HCT116 (cell line): ENCODE results near the gene GALNT2. TPM values are rescaled to one million over a fixed set of nuclear protein-coding genes. Genes with fewer than 3 reads are reported as not detected.

Experiments
- ATAC-seq: fragments of 200-7000 bp; cut with Tn5 transposase; 2 replicates; pipeline ENCODE4 v1.9.1; 2020; ENCODE audit warnings: mild to moderate bottlenecking, moderate library complexity
- BruUV-seq: library from RNA; stranded (reverse); fragments of 400-500 nt; replicated peaks from 2 replicates; lab custom pipeline; 2021; lab: Mats Ljungman, UMichigan
- CTCF ChIA-PET: fragments of 300-600 bp; sonication (Branson Sonifier 250); formaldehyde crosslinking; loops from one replicate; lab custom pipeline; 2021; ENCODE audit warnings: antibody characterized with exemption; lab: Charles Lee
- POLR2A ChIA-PET: fragments of 300-600, 350-600 bp; sonication (Branson Sonifier 250); formaldehyde crosslinking; loops from one replicate; lab custom pipeline; 2021; ENCODE audit warnings: antibody characterized with exemption; lab: Charles Lee
- RAD21 ChIA-PET, 2 experiments: fragments of 300-600 bp; sonication (Branson Sonifier 250); formaldehyde crosslinking; loops; one replicate each; lab custom pipeline; 2023; ENCODE audit warnings: low total read pairs in 2 of 2; ENCODE audit not compliant: uncharacterized antibody in 2 of 2, unreplicated experiment in 2 of 2, low non-redundant PET in 1 of 2; lab: Charles Lee
- DNase-seq: peaks from one replicate; pipeline ENCODE4 v3.0.0-alpha.2; 2010; ENCODE audit warnings: low read depth, low spot score
- H2AFZ ChIP-seq: fragments of 200-600 bp; shearing (Covaris generic), sonication (generic); 2 replicates; pipeline ENCODE4 v1.6.1; 2017; ENCODE audit warnings: low read depth, mixed run types, mixed read lengths, antibody characterized with exemption, low read length; ENCODE audit not compliant: poor library complexity, severe bottlenecking
- H3K27ac ChIP-seq: 2 replicates; pipeline ENCODE4 v1.5.1; 2012; ENCODE audit warnings: low read depth, low read length
- H3K27me3 ChIP-seq: fragments of 200-600 bp; sonication (generic); 2 replicates; pipeline ENCODE4 v1.6.1; 2016; ENCODE audit warnings: mixed run types, low read length, mixed read lengths; ENCODE audit not compliant: insufficient read depth
- H3K36me3 ChIP-seq, 2 experiments: fragments of 200-500 bp in 1 of 2; fragments of 200-600 bp in 1 of 2; sonication (Bioruptor generic) in 1 of 2; sonication (generic) in 1 of 2; 2 replicates each; pipeline versions ENCODE4 v1.5.1 to v1.6.1; 2014 to 2016; ENCODE audit warnings: low read length in 2 of 2, inconsistent platforms in 1 of 2, mixed read lengths in 1 of 2, mixed run types in 1 of 2; ENCODE audit not compliant: insufficient read depth in 2 of 2, control insufficient read depth in 1 of 2
- H3K4me1 ChIP-seq, 2 experiments: fragments of 200-600 bp in 1 of 2; sonication (generic) in 1 of 2; 2 replicates each; pipeline versions ENCODE4 v1.5.1 to v1.6.1; 2012 to 2017; ENCODE audit warnings: low read length in 2 of 2, inconsistent platforms in 1 of 2, mild to moderate bottlenecking in 1 of 2, mixed read lengths in 1 of 2, mixed run types in 1 of 2, moderate library complexity in 1 of 2; ENCODE audit not compliant: insufficient read depth in 2 of 2, control insufficient read depth in 1 of 2
- H3K4me2 ChIP-seq: fragments of 200-600 bp; sonication (generic); 2 replicates; pipeline ENCODE4 v1.6.1; 2017; ENCODE audit warnings: mixed run types, low read length, mixed read lengths
- H3K4me3 ChIP-seq, 2 experiments: fragments of 200-600 bp in 1 of 2; sonication (generic) in 1 of 2; replicated peaks in 1 of 2; 2 replicates each; pipeline ENCODE4 v1.5.1; 2011 to 2016; ENCODE audit warnings: low read length in 2 of 2, control low read depth in 1 of 2, low read depth in 1 of 2, mild to moderate bottlenecking in 1 of 2, mixed read lengths in 1 of 2, mixed run types in 1 of 2
- H3K79me2 ChIP-seq: fragments of 200-600 bp; sonication (generic); 2 replicates; pipeline ENCODE4 v1.6.1; 2017; ENCODE audit warnings: mild to moderate bottlenecking, mixed run types, low read length, moderate library complexity, mixed read lengths; ENCODE audit not compliant: insufficient read depth
- H3K9ac ChIP-seq: fragments of 200-600 bp; sonication (generic); 2 replicates; pipeline ENCODE4 v1.6.1; 2016; ENCODE audit warnings: low read length, mixed read lengths
- H3K9me2 ChIP-seq: fragments of 200-600 bp; sonication (generic), shearing (Covaris generic); 2 replicates; pipeline ENCODE4 v1.6.1; 2017; ENCODE audit warnings: mixed run types, mild to moderate bottlenecking, moderate library complexity; ENCODE audit not compliant: insufficient read depth
- H3K9me3 ChIP-seq, 2 experiments: fragments of 200-500 bp in 1 of 2; fragments of 200-600 bp in 1 of 2; sonication (Bioruptor generic) in 1 of 2; sonication (generic) in 1 of 2; 2 replicates each; pipeline ENCODE4 v1.6.1; 2014 to 2017; ENCODE audit warnings: low read length in 2 of 2, mixed read lengths in 2 of 2, inconsistent platforms in 1 of 2, low read depth in 1 of 2, mild to moderate bottlenecking in 1 of 2, mixed run types in 1 of 2, moderate library complexity in 1 of 2; ENCODE audit not compliant: control insufficient read depth in 1 of 2, insufficient read depth in 1 of 2
- H4K20me1 ChIP-seq: fragments of 200-600 bp; sonication (generic), shearing (Covaris generic); 2 replicates; pipeline ENCODE4 v1.6.1; 2017; ENCODE audit warnings: mixed run types, mild to moderate bottlenecking, moderate library complexity; ENCODE audit not compliant: insufficient read depth
- EGR1 ChIP-seq: IDR thresholded peaks from 2 replicates; pipeline ENCODE4 v1.6.1; 2012; ENCODE audit warnings: low read depth
- ELF1 ChIP-seq: IDR thresholded peaks from 2 replicates; pipeline ENCODE4 v1.6.1; 2012; ENCODE audit warnings: low read depth, borderline replicate concordance
- EZH2 ChIP-seq: fragments of 200-600 bp; sonication (generic); IDR thresholded peaks from 2 replicates; pipeline ENCODE4 v1.6.1; 2017; ENCODE audit warnings: antibody characterized with exemption, mixed run types
- FOSL1 ChIP-seq: IDR thresholded peaks from 2 replicates; pipeline ENCODE4 v1.6.1; 2012; ENCODE audit warnings: low read depth
- JUND ChIP-seq: IDR thresholded peaks from 2 replicates; pipeline ENCODE4 v1.6.1; 2012
- POLR2AphosphoS5 ChIP-seq: IDR thresholded peaks from 2 replicates; pipeline ENCODE4 v1.6.1; 2011; ENCODE audit warnings: mild to moderate bottlenecking, low read depth, low read length, moderate library complexity
- SIN3A ChIP-seq: IDR thresholded peaks from 2 replicates; pipeline ENCODE4 v1.6.1; 2012; ENCODE audit warnings: low read depth
- SP1 ChIP-seq: IDR thresholded peaks from 2 replicates; pipeline ENCODE4 v1.6.1; 2012; ENCODE audit warnings: low read depth
- ZNF274 ChIP-seq: fragments of 200-500 bp; sonication (Bioruptor generic); IDR thresholded peaks from 2 replicates; pipeline ENCODE4 v1.6.1; 2014; ENCODE audit warnings: mild to moderate bottlenecking, low read depth, low read length, inconsistent platforms
- intact Hi-C: fragments of 100-400 bp; cut with micrococcal nuclease; formaldehyde crosslinking; loops from 2 replicates; pipeline ENCODE4 v1.10.0; 2022
- total RNA-seq: library from RNA; stranded (reverse); gene quantifications from one replicate; pipeline ENCODE4 v1.2.1, GENCODE V29; 2021; ENCODE audit not compliant: unreplicated experiment
- TF ChIP-seq, protein P1 (sequence below): IDR thresholded peaks from 2 replicates; pipeline ENCODE4 v1.6.1; 2012
- TF ChIP-seq, protein P2 (sequence below): IDR thresholded peaks from 2 replicates; pipeline ENCODE4 v1.6.1; 2012; ENCODE audit warnings: low read depth
- TF ChIP-seq, protein P3 (sequence below), 3 experiments: fragments of 200-600 bp in 1 of 3; sonication (generic) in 1 of 3; IDR thresholded peaks in 2 of 3; conservative IDR thresholded peaks in 1 of 3; 2 replicates each; pipeline ENCODE4 v1.5.1; 2012 to 2017; ENCODE audit warnings: low read depth in 2 of 3, low read length in 2 of 3, antibody characterized with exemption in 1 of 3, borderline replicate concordance in 1 of 3, control low read depth in 1 of 3, mild to moderate bottlenecking in 1 of 3, mixed read lengths in 1 of 3, mixed run types in 1 of 3, moderate library complexity in 1 of 3; ENCODE audit not compliant: insufficient read depth in 1 of 3

Gene GALNT2
- total RNA-seq, 1 experiment from 2014 or later = 40.8 TPM

DNA sequence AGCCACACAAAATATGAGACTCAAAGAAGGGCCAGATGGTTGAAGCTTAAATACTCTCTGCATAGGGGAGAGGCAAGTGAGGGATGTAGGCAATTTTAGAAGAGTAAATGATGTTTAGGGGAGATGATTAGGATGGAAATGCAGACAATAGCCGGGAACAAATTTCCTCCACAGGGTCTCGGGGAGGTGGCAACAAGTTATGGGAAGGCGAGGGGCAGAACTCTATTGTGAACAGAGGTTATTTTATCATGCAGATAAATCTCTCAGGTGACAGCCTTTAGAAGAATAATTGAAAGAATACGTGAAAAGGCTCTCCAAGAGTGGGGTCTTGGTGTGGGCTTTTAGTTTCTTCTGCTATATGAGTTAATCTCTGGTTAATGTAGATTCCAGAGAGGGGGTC lies 166.7 kb downstream of the GALNT2 start:
- RAD21 ChIA-PET = no interaction called here
- no peak overlapping the region for H3K27ac ChIP-seq
- no peak for DNase-seq
- no peak overlapping the region for H3K9ac ChIP-seq
- no peak for TF ChIP-seq EGR1
- TF ChIP-seq JUND = no peak
- TF ChIP-seq, protein P1, sequence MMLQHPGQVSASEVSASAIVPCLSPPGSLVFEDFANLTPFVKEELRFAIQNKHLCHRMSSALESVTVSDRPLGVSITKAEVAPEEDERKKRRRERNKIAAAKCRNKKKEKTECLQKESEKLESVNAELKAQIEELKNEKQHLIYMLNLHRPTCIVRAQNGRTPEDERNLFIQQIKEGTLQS = no peak
- no peak for TF ChIP-seq SIN3A
- TF ChIP-seq, protein P2, sequence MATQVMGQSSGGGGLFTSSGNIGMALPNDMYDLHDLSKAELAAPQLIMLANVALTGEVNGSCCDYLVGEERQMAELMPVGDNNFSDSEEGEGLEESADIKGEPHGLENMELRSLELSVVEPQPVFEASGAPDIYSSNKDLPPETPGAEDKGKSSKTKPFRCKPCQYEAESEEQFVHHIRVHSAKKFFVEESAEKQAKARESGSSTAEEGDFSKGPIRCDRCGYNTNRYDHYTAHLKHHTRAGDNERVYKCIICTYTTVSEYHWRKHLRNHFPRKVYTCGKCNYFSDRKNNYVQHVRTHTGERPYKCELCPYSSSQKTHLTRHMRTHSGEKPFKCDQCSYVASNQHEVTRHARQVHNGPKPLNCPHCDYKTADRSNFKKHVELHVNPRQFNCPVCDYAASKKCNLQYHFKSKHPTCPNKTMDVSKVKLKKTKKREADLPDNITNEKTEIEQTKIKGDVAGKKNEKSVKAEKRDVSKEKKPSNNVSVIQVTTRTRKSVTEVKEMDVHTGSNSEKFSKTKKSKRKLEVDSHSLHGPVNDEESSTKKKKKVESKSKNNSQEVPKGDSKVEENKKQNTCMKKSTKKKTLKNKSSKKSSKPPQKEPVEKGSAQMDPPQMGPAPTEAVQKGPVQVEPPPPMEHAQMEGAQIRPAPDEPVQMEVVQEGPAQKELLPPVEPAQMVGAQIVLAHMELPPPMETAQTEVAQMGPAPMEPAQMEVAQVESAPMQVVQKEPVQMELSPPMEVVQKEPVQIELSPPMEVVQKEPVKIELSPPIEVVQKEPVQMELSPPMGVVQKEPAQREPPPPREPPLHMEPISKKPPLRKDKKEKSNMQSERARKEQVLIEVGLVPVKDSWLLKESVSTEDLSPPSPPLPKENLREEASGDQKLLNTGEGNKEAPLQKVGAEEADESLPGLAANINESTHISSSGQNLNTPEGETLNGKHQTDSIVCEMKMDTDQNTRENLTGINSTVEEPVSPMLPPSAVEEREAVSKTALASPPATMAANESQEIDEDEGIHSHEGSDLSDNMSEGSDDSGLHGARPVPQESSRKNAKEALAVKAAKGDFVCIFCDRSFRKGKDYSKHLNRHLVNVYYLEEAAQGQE = no peak
- no peak for TF ChIP-seq POLR2AphosphoS5
- no peak for TF ChIP-seq FOSL1
- TF ChIP-seq SP1 = no peak
- no peak for TF ChIP-seq ELF1
- no peak for TF ChIP-seq EZH2
- no peak for TF ChIP-seq ZNF274
- TF ChIP-seq, protein P3, sequence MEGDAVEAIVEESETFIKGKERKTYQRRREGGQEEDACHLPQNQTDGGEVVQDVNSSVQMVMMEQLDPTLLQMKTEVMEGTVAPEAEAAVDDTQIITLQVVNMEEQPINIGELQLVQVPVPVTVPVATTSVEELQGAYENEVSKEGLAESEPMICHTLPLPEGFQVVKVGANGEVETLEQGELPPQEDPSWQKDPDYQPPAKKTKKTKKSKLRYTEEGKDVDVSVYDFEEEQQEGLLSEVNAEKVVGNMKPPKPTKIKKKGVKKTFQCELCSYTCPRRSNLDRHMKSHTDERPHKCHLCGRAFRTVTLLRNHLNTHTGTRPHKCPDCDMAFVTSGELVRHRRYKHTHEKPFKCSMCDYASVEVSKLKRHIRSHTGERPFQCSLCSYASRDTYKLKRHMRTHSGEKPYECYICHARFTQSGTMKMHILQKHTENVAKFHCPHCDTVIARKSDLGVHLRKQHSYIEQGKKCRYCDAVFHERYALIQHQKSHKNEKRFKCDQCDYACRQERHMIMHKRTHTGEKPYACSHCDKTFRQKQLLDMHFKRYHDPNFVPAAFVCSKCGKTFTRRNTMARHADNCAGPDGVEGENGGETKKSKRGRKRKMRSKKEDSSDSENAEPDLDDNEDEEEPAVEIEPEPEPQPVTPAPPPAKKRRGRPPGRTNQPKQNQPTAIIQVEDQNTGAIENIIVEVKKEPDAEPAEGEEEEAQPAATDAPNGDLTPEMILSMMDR (IDR thresholded peaks at IDR 0.05 in 2 of 3, conservative IDR thresholded peaks at IDR 0.05 in 1 of 3; ENCODE audit: borderline replicate concordance in 1 of 3, insufficient read depth in 1 of 3, low read depth in 2 of 3, low read length in 2 of 3) = no peak
- TF ChIP-seq, all 23 proteins: peak for 0
- Histone ChIP-seq H3K36me3 (no peaks in the 10 kb centered on the region), H3K27me3 (no peaks in the 10 kb centered on the region), H3K9me2 (no peaks in the 10 kb centered on the region), H3K4me2 (no peak overlapping the region), H3K79me2 (no peaks in the 10 kb centered on the region), H3K4me3 (no peak overlapping the region), H3K4me1 (no peaks in the 10 kb centered on the region), H4K20me1 (no peaks in the 10 kb centered on the region), H2AFZ (no peak overlapping the region), H3K9me3 (no peaks in the 10 kb centered on the region)
- no peak for ATAC-seq
- intact Hi-C loops = no loop called here
- POLR2A ChIA-PET = no interaction called here
- no TSS peak for BruUV-seq
- CTCF ChIA-PET = no interaction called here
